Superior temporal gyrus (tissue), 1 donor: Measurements from ENCODE around the gene LSMEM2.
"Not testable (repeated sequence)": the region's sequence is repeated elsewhere in the genome, so short reads cannot be mapped to it uniquely, and the experiment has no call there.

Experiments
- DNase-seq: peaks from one replicate; pipeline ENCODE4 v3.0.0-alpha.2; 2016; ENCODE audit errors: extremely low spot score

The LSMEM2 gene

DNA sequence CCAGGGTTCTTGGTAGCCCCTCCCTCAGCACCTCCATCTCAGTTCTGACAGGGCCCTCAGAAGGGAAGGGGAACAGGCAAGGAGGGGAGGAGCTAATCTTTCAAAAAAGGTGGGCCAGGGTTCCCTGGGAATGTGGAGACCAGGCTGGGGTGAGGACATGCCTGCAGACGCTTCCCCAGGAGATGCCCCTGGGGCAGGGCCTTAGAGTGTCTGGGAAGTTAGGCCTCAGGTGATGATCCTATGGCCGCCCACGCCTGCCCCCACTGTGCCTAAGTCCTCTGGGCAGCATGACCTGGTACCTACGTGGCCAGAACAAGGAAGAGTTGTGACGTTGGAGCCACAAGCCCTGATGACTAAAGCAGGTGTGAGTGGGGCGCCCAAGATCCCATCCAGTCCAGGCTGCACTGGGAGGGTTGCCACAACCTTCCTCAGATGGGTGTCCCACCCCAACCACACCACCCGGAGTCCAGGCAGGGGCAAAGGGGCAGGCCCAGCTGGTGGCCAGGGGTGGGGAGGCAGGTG is 13.9 kb upstream of the LSMEM2 start:
- DNase-seq: peak; percentile 16

DNA sequence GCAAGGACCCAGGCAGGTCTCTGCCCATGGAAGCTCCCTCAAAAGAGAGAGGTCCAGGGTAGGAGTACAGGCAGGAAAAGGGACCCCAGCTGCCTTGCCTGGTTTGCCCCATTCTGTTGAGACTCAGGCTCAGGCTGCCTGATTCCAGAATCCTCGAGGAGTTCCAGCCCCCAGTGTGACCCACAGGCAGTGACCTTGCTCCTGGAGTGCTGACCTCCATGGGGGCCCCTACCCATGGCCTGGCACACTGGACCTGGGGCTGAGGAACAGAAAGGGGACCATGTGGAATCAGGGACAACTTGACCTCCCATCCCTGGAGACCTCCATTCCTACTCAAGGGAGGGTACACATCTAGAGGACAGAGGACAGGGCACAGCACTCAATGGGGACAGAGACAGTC is 13.3 kb upstream of the LSMEM2 start:
- DNase-seq: no peak

GRCh38 chr3:50266017-50266416 is 12.9 kb upstream of the LSMEM2 start:
- DNase-seq: no peak

GRCh38 chr3:50266836-50267235 is 12.1 kb upstream of the LSMEM2 start:
- no peak for DNase-seq

- peak; percentile 64 for DNase-seq
These were observed 11.5 kb upstream of the LSMEM2 start for GRCh38 chr3:50267280-50267913.

DNA sequence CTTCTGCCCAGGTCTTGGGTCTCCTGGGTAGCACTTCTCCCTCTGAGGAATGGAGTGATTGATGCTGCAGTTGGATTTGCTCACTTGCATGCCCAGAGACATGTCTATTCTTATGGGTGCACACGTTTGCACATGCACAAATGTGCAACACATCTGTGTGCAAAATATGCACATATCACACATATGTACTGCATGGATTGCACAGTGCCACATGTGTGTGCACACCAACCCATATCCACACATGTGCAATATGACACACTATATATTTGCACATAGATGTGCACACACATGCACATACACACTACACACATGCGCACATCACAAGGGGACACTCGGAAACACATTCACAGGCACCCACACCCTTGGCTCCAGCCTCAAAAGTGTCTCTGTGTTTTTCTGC is 10.6 kb upstream of the LSMEM2 start:
- DNase-seq: no peak

GRCh38 chr3:50268703-50269451 is 10.0 kb upstream of the LSMEM2 start, which contains the start of gene SEMA3B:
SEMA3B (plus strand) TSS chr3:50269147; CDS start chr3:50269241, 94 bp downstream.
- DNase-seq: peak; percentile 71

GRCh38 chr3:50269460-50269859 is 9.4 kb upstream of the LSMEM2 start:
- no peak for DNase-seq

DNA sequence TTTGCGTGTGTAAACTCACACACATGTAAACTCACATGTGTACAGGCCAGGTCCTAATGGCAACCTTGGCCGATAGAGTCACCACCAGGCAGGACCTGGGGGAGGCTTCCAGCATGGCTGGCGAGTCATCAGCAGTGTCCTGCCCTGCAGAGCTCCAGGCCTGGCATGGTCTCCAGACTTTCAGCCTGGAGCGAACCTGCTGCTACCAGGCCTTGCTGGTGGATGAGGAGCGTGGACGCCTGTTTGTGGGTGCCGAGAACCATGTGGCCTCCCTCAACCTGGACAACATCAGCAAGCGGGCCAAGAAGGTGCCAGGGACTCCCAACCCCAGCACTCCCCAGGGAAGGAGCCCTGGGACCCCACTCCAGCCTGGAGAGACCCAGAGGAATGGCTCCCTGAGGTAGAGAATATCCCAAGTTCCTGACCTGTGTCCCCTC is 8.9 kb upstream of the LSMEM2 start:
- DNase-seq: no peak

GRCh38 chr3:50270422-50271224 is 8.3 kb upstream of the LSMEM2 start:
- DNase-seq: no peak

- no peak for DNase-seq
These were observed 7.5 kb upstream of the LSMEM2 start for GRCh38 chr3:50271314-50271936.

DNA sequence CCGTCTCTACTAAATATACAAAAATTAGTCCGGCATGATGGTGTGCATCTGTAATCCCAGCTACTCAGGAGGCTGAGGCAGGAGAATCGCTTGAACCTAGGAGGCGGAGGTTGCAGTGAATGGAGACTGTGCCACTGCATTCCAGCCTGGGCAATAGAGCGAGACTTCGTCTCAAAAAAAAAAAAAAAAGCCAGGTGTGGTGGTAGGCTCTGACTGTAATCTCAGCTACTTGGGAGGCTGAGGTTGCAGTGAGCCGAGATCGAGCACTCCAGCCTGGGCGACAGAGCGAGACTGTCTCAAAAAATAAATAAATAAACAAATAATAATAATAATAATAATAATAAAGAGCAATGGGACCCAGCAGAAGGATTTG is 6.4 kb upstream of the LSMEM2 start:
- not testable (repeated sequence) for DNase-seq

DNA sequence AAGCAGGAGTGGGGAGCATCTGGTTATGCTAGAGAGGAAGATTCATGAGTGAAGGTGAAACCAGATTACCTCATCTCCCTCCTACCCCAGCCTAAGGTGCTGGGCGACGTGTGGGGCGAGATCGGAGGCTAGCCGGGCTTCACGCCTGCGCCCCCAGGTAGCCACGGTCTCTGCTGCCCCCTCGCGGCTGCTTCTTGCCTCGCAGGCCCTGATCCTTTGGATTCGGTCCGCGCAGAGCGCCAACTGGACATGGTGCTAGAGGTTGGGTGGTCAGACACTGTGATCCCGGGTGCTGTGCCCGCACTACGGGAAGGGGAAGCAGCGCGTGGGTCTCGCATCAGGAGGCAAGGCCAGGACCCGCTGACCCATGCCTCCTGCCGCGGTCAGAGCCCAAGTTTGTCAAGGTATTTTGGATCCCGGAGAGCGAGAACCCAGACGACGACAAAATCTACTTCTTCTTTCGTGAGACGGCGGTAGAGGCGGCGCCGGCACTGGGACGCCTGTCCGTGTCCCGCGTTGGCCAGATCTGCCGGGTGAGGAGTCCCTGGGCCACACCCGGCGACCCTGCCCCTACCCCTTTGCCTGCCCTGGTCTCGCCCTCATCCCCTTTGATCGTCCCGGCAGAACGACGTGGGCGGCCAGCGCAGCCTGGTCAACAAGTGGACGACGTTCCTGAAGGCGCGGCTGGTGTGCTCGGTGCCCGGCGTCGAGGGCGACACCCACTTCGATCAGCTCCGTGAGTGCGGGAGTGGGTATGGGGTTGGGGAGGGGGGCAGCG is 5.8 kb upstream of the LSMEM2 start:
- DNase-seq: peak; percentile 97

- DNase-seq: no peak
These were observed 5.2 kb upstream of the LSMEM2 start for GRCh38 chr3:50273689-50274065.

GRCh38 chr3:50274371-50275104 is 4.3 kb upstream of the LSMEM2 start:
- peak; percentile 51 for DNase-seq

- DNase-seq: no peak
These were observed 3.5 kb upstream of the LSMEM2 start for GRCh38 chr3:50275141-50275995.

GRCh38 chr3:50275996-50276761 is 2.7 kb upstream of the LSMEM2 start:
- DNase-seq: no peak

DNA sequence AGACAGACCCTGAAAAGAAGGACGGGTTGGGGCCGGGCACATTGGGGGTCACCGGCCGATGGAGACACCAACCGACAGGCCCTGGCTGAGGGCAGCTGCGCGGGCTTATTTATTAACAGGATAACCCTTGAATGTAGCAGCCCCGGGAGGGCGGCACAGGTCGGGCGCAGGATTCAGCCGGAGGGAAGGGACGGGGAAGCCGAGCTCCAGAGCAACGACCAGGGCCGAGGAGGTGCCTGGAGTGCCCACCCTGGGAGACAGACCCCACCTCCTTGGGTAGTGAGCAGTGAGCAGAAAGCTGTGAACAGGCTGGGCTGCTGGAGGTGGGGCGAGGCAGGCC is 2.2 kb upstream of the LSMEM2 start:
- no peak for DNase-seq
